Glomerular visceral epithelial cell (primary cell): Measurements from ENCODE around the gene LRRC4B.

ENCODE experiments used
- DNase-seq: peaks from one replicate; pipeline ENCODE4 v3.0.0-alpha.2; 2016; ENCODE audit errors: extremely low spot score

LRRC4B gene

DNA sequence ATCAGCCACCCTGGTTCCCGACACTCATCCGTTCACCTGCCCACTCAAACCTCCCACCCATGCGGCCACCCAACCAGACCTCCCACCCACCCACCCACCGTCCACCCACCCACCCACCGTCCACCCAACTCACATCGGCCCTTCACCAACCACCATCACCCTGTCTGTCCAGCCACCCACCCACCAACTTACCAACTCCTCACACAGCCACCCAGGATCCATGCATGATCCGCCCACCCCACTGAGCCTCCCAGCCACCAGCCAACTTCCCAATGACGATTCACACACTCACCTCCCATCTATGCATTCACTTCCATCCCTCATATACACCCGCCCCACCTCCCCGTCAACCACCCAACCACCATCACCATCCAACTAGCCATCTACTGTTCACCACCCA, 61.5 kb downstream of the LRRC4B start:
- DNase-seq: no peak

DNA sequence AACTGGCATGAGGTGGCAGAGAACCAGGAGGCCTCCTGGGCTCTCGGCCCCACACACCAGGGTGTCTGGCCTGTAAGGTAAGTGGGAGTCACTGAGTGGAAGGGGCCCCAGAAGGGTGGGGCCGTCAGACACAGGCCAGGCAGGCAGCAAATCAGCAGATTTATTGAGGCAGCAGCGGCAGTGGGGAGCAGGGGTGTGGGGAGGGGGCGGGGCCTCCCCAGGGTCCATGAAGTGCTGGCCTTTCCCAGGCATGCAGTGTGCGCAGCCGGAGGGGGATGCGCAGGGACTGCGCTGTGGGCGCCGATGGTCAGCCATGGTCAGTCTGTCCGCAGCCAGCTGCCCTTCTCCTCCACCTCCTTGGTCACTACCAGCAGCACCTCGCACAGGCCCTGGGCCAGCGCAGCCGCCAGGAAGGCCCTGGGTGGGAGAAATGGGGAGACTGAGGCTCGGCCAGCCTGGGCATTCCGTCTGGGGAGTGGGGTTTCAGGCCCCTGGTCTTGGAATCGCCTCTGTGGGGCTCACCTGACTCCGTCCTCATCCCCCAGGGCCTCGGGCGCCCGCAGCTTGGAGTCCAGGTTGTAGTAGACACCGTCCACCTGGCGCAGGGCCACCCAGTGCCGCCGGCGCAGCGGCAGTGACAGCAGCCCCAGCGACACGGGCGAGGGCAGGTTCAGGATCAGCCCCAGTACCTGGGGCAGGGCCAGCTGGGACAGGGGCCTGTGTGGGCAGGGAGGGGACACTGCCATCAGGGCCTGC, 62.2 kb downstream of the LRRC4B start:
- no peak for DNase-seq

GRCh38 chr19:50501568-50502475, 66.4 kb downstream of the LRRC4B start:
- DNase-seq: no peak

- DNase-seq: no peak
These were observed 67.1 kb downstream of the LRRC4B start for GRCh38 chr19:50501186-50501567.

- no peak for DNase-seq
These were observed 67.5 kb downstream of the LRRC4B start for GRCh38 chr19:50500753-50501151.

- DNase-seq: no peak
These were observed 68.0 kb downstream of the LRRC4B start for GRCh38 chr19:50500060-50500752.

DNA sequence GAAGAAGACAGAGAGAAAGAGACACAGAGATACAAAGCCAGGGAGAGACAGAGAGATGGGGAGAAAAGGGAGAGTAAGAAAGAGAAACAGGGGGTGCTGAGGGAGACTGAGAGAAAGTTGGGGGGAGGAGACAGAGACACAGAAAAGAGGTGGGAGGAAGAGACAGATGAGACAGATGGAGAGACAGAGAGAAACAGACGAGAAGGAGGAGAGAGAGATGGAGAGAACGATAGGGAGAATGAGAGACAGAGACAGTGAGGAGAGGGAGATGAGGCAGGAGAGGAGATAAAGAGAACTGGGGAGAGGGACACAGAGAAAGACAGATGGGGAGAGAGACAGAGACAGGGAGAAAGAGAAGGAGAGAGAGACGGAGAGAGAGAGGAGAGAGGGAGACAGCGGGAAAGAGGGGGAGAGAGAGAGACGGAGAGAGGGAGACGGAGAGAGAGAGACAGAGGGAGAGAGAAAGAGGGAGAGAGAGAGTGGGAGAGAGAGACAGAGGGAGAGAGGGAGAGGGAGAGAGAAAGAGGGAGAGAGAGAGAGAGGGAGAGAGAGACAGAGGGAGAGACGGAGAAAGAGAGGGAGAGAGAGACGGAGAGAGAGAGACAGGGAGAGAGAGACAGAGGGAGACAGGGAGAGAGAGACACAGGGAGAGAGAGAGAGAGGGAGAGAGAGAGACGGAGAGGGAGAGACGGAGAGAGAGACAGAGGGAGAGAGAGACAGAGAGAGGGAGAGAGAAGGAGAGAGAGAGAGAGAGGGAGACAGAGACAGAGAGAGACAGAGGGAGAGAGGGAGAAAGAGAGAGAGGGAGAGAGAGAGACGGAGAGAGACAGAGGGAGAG, 69.8 kb downstream of the LRRC4B start:
- DNase-seq: no peak

- no peak for DNase-seq
These were observed 71.2 kb downstream of the LRRC4B start for GRCh38 chr19:50497022-50497405.

DNA sequence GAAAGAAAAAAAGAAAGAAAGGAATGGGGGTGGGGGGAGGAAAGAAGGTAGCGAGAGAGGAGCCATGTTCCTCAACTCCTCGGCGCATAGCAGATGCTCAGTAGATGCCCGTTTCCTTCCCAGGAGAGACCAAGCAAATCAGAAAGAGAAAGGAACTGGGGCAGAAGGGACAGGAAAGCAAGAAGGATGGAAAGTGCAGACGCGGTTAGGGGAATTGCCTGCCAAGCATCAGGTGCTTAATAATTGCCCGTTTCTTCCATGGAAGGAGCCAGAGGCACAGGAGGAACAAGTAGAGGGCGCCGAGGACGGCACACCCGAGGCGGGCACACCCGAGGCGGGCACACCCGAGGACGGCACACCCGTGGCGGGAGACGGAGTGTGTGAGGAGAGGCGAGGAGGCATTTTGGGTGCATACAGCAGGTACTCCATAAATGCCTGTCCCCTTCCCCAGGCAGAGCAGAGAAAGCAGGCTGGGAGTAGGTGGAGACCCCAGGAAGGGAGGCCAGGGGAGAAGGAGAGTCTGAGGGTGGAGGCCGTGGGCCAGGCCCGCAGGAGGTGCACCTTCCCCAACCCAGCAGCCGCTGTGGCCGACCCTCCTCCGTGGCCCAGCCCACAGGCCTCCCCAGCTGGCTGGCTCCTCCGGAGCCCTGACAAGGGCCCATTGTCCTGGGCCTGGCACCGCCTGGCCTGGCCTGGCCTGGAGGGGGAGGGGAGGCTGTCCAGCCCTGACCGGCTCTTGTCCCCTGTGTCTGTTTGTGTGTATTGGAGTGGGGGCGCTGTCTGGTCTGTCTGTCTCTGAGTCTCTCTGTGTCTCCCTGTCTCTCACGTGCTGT, 71.8 kb downstream of the LRRC4B start:
- DNase-seq: no peak

DNA sequence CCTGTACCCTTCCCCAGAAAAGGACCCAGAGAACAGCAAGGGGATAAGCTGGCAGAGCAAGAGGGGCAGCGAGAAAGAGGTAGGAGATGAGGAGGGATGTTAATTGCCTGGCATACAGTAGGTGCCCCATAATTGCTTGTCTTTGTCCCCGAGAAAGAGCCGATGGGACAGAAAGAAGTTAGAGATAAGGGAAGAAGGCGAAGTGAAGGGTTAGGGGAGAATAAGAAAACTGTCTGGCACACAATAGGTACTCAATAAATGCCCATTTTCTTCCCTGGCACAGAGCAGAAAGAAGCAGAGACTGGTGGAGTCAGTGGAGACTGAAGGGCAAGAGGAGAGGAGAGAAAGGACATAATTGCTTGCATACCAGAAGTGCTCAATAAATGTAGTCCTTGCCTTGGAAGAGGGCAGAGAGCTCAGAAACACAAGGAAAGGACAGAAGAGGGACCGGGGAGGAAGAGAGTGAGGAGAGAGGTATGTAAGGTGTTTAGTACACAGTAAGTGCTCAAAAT, 73.2 kb downstream of the LRRC4B start:
- DNase-seq: no peak

- no peak for DNase-seq
These were observed 73.8 kb downstream of the LRRC4B start for GRCh38 chr19:50494186-50495019.

DNA sequence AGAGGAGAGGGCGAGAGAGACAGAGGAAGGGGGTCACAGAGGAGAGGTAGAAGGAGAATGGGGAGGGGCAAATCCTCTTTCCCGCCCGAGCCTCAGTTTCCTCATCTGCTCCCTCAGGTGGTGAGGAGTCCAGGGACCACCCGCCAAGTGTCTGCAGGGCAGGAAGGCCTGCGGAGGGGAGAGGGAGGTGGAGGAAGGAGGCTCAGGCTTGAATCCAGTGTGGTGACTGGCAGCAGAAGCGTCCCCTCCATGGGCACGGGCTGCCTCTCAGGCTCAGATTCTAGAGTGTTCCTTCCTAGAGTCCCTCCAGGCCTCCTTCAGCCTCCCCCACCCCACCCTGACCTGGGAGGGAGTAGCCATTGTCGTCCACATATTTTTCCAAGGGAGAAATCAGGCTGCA, 75.1 kb downstream of the LRRC4B start:
- no peak for DNase-seq

DNA sequence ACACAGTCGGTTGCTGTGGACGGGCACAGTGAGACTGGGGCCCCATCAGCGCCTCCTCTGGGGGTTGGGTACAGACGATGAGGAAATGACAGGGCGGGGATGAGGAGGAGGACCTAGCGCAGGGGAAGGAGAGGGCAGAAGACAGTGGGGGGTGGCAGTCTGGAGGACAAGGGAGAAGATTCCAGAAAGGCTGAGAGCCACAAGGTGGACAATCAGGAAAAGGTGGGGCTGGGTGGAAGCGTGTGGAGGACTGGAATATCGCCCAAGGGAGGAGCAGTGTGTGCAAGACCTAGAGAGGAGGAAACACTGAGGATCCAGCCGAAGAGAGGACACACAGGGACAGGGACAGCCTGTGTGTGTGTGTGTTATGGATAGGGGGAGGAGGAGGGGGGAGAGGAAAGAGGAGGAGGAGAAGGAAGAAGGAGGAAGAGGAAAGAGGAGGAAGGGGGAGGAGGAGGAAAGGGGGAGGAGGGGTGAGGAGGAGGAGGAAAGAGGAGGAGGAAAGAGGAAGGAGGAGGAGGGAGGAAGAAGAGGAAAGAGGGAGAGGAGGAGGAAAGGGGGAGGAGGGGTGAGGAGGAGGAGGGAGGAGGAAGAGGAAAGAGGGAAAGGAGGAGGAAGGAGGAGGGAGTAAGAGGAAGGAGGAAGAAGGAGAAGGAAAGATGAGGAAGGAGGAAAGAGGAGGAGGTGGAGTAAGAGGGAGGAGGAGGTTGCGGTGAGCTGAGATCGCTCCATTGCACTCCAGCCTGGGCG, 75.8 kb downstream of the LRRC4B start:
- no peak for DNase-seq

DNA sequence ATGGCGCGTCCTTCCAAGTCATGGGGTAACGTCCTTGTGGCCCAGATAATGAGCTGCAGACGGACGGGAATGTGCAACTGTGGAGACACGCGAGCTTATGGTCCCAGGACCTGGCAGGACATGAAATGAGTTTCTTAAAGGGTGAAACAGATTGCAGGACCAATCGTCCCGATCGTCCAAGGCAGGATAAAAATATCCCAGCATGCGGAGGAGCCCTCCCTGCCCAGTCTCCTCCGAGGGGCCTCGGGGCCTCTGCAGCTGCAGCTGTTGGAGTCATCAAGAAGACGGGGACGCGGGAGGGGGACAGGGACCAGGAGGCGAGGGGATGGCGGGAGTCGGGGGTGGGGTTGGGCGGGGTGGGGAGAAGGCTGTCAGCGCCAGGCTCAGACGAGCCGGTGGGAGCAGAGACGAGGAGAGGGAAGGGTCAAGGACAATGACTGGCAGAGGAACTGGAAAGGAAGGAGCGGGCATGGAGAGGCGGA, 77.2 kb downstream of the LRRC4B start:
- DNase-seq: no peak

GRCh38 chr19:50490411-50490811, 77.8 kb downstream of the LRRC4B start:
- no peak for DNase-seq

DNA sequence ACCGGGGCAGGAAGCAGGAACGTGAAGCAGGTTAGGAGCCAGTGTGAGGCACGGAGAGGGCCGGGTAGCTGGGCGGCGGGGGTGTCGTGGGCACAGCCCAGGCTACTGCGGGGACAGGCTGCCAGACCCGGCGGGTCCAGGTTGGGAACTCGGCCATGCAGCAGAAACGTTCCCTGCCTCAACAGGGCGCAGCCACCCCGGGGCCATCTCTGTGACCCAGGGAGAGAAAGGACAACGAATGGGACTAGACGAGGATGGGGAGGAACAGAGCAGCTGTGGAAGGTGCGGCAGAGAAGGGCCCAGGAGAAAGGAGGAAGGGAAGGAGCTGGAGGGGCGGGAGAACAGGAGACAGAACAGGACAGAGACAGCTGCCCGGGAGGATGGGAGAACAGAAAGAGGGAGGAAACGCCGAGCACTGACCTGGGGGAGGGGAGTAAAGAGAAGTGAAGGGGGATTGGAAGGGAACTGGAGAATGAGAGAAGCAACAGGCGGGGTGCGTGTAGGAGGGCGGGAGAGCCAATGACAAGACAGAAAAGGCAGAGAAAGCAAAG, 78.7 kb downstream of the LRRC4B start:
- DNase-seq: no peak

DNA sequence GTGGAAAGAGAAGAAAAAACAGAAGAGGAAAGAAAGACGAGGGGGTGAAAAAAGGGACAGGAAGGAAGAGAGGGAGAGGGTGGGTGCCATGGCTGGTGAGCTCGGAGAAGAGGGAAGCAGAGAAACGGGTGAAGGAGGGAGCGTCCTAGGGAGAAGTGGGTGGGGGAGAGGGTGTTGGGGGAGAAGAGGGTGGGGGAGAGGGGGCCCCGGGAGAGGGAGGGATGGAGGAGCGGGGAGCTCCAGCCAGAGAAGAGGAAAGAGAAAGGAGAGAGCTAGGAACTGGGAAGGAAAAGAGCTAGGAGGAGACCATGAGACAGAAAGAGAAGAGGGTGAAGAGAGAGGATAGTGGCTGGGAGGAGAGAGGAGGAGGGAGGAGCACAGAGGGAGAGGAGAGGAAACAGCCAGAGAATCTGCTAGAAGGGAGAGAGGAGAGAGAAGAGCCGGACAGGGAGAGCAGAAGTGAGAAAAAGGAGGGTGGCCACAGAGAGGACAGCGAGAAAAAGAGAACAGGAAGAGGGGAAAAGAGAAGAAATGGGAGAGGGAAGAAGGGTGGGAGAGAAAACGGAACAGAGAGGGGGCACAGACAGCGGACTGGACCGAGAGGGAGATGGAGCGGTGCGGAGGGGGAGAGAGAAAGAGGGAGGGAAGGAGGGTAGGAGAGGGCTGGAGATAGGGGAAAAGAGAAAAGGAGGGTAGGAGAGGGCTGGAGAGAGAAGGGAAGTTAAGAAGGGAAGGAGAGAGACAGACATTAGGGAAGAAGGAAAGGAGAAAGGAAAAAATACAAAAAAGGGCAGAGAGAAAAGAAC, 79.6 kb downstream of the LRRC4B start:
- no peak for DNase-seq
